HG02610 (cell line): ENCODE measurements around the gene KRTAP10-7.
"Not testable (repeated sequence)": the region's sequence is repeated elsewhere in the genome, so short reads cannot be mapped to it uniquely, and the experiment has no call there.

ENCODE experiments used
- ATAC-seq: cut with Tn5 transposase; IDR thresholded peaks from one replicate; pipeline ENCODE4 v1.9.1; 2021; ENCODE audit warnings: mild to moderate bottlenecking, moderate library complexity; ENCODE audit not compliant: unreplicated experiment

KRTAP10-7 gene

DNA sequence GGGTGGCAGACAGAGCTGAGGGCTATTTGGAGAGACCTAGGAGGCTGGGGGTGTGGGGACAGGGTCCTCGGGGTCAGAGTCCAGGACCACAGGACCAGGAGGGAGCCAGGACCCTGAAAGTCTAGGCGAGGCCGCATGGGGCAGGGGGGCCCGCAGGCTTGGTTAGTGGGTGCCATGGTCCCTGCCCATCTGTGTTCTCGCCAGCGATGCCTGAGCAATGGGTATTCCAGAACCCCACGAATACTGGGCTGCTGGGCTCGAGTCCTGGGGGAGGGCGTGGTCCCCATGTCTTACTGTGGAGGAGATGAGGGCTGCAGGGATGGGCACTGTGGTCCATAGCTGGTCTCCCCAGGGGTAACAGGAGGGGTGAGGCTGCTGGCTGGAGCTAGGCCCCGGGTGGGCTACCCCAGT lies 10.1 kb upstream of the KRTAP10-7 start:
- no peak for ATAC-seq

DNA sequence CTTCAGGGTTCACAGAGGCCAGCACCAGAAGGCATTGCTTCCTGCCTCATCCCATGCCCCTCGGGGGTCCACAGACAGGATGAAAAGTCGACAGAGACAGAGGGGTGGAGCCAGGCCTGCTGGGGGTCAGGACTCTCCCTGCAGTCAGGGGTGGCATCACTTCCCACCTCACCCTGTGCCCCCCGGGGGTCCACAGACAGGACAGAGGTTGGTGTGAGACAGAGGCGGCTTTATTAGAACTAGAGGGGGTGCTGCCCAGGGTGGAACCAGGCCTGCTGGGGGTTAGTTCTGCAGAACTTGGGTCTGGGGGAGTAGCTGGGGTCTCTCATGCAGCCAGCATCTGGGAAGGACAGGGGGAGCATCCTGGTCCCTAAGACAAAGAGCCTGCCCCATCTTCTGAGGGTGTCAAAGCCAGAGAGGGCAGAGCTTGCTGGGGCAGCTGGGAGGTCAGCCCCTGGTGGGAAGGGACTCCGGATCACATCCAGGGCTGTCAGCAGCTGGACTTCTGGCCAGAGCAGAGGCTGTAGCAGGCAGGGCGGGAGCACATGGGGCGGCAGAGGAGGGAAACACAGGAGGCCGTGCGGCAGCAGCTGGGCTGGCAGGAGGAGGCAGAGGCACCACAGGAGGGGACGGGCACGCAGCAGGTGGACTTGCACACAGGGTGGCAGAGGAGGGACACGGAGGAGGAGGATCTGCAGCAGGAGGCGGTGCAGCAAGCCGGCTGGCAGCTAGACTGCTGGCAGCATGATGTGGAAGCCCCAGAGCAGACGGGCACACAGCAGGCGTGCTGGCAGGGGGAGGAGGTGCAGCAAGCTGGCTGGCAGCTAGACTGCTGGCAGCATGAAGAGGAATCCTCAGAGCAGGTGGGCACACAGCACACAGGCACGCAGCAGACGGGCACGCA lies 9.2 kb upstream of the KRTAP10-7 start:
- not testable (repeated sequence) for ATAC-seq

DNA sequence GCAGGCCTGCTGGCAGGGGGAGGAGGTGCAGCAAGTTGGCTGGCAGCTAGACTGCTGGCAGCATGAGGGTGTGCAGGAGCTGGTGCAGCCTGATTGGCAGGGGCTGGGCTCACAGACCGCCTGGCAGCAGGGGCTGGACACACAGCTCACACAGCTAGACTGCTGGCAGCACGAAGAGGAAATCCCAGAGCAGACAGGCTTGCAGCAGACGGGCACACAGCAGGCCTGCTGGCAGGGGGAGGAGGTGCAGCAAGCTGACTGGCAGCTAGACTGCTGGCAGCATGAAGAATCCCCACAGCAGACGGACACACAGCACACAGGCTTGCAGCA lies 8.6 kb upstream of the KRTAP10-7 start:
- ATAC-seq = not testable (repeated sequence)

DNA sequence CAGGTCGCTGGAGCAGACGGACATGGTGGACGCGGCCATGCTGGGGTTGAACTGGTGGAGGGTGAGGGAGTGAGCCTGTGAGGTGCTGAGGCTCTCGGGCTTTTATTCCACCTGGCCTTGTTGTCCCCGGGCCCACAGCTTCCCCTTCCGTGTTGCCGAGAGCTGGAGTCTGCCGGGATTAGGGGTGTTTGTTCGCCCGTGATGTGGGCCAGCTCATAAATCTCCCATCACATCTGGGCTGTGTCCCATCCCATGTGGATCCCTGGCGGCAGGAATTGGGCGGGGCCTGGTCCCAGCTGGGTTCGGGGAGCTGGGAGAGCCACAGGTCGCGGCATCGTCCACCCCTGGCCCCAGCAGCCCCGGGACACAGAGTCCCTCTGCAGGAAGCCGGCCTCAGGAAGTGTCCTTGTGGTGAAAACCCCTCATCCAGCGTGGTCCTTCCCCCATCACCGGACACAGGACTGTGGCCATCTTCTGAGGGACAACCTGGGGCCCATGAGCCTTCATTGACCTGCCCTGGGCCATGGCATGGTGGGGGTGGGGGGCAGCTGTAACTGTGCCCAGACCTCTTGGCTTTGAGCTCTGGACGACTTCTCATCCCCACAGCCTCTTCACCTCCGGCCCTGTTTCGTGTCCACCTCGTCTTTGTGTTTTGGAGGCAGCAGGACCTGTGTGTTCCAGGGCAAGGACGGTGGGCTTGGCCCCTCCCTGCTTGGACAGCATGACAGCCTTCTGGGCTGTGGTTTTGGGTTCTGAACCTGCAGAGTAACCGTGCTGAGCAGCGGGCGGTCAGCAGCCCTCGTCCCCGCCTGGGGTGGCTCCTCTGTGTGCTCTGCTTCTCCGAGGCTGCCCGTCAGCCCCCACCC lies 7.7 kb upstream of the KRTAP10-7 start, which contains the start of gene KRTAP10-6:
Gene KRTAP10-6, minus strand, starts transcription at position 60 of the 866 bp plus-strand sequence. Its CDS starts 21 bp downstream, at position 39.
- no peak for ATAC-seq

DNA sequence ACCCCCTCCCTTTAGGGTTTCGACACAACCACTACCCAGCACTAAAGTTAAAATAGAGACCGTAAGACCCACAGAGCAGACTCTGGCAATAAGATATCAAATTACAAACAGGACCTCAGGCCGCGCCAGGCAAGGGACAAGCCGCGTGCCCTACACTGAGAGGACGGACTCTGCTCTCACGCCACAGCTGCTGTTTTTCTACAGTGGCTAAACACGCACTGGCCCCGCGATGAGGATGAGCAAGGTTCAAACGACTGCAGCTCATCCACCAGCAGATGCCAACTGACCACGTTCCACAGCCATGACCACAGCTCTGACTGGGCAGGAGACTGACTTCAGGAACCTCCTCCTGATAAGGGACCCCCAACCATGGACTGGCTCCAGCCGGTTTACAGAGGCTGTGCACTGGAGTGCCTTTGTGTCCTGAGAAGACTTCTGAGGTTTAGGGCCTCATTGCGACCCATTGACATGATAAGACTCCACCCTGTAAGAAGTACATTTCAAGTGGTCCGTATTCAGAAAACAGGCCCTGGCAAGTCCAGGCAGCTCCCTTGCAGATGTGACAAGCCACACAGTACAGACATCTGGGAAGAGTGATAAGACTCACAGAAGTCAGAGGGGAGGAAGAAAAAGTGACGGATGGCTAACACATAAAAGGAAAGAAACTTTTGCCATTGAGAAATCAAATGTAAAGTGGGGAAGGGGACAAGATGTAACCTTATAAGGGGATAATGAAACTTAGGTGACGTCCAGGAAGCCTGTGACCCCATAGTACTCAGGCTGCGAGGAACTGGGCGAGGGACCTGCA lies 6.6 kb upstream of the KRTAP10-7 start:
- no peak for ATAC-seq

DNA sequence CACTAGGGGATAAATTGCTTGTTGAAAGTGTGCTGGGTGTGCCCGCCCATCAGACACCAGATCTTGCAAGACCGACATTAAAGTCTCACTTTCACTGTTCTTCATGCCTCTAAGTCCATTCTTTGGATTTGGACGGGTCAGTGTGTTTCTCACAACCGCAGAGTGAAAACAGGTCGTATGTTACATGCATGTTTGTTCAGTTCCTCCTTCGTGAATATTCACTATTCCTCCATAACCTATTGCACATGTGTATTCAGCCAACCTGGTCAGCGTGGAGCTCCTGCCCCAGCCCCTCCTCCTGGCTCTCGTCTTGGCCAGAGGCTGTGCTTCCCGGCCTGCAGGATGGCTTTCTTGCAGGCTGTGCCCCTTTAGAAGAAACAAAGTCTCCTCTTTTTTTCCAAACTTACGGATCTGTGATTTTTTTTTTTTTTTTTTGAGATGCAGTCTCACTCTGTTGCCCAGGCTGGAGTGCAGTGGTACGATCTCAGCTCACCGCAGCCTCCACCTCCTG lies 5.9 kb upstream of the KRTAP10-7 start:
- ATAC-seq = no peak

DNA sequence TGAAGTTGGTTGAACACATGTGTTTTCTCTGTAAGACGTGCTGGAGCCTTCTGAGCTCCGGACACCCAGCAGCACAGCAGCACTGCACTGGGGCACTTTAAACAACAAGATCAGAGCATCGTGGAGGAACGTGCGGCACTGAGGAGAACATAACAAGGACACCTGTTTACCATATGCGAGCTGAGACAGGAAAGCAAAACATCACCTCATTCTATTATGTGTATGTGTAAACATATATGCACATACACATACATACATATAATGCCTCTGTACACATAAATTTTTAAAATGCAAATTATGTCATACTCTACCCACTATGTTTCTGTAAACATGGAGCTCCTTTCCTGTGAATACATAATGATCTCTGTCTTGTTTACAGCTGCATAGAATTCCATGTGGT lies 4.9 kb upstream of the KRTAP10-7 start:
- ATAC-seq = no peak

DNA sequence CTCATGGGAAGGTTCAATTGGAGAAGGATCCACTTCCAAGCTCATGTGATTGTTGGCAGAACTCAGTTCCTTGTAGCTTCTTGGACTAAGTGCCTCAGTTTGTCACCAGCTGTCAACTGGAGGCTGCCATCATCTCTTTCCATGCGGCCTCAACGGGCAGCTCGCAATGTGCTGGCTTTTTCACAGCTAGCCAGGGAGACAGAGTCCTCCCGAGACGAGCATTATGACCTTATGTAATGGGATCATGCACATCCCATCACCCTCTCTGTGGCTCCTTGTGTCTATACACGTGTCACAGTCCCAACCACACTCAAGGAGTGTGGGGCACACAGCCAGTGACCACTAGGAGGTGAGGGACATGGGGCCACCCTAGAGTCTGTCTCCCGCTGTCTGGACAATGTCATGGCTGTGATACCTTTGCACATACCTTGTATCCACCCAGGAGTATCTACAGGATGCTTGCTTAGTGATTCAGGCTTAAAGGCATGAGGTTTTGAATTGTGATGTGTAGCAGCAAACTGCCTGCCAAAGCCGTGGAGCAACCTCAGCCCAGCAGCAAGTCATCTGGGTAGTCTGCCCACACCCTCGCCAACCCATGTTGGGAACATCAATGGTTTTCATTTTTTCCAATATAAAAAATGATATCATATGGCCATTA lies 4.2 kb upstream of the KRTAP10-7 start:
- no peak for ATAC-seq

DNA sequence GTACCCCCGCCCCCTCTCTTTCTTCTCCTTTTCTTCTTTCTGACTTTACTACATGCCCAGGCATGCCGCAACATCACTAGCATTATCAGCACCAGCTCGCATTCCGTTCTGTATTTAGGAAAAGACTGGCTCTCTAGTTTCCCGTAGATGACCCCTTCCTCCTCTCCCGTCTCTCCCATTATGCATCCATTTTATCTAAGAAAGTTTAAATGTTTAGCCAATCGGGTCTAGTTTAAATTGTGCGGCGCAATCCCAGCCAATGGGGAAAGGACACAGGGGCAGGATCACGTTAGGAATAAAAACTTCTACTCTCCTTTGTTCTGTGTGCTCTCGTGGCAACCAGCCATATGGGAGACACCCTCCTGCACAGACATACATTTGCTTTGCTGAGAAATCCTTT lies 2.3 kb upstream of the KRTAP10-7 start:
- no peak for ATAC-seq

DNA sequence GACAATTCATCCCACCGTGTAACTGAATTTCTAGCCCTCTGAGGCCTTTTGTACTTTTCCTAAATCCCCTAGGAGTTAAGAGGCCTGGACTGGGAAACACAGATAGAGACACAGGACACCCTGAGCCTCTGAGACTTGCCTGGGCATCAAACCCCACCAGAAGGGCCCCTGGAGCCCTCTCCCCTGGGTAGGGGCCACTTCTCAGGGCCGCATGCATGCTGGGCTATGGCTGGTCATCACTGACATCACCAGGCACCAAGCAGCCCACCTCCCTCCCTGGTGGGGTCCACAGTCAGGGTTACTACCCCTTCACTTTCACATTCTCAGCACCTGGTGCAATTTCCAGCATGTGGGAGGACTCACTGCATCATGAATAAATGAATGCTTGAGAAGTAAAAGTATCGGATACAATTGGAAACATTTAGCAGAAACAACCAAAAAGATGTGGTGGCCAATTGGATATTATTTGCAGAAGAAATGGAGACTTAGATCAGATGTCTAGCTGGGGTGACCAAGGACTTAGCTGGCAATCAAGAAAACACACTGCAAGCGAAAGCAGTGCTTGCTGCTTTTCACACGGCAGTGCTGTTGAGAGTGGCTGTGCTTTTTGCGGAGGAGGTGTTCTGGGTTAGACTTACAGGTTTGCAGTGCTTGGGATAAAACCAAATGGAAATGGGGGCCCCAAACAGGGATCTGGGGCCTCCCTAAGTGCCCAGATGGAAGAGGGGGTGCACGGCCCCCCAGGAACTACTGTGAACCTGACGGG lies 950 bp upstream of the KRTAP10-7 start:
- no peak for ATAC-seq

DNA sequence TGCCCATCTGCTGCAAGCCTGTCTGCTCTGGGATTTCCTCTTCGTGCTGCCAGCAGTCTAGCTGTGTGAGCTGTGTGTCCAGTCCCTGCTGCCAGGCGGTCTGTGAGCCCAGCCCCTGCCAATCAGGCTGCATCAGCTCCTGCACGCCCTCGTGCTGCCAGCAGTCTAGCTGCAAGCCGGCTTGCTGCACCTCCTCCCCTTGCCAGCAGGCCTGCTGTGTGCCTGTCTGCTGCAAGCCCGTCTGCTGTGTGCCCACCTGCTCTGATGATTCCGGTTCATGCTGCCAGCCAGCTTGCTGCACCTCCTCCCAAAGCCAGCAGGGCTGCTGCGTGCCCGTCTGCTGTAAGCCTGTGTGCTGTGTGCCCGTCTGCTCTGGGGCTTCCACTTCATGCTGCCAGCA lies 694 bp downstream of the KRTAP10-7 start:
- not testable (repeated sequence) for ATAC-seq

DNA sequence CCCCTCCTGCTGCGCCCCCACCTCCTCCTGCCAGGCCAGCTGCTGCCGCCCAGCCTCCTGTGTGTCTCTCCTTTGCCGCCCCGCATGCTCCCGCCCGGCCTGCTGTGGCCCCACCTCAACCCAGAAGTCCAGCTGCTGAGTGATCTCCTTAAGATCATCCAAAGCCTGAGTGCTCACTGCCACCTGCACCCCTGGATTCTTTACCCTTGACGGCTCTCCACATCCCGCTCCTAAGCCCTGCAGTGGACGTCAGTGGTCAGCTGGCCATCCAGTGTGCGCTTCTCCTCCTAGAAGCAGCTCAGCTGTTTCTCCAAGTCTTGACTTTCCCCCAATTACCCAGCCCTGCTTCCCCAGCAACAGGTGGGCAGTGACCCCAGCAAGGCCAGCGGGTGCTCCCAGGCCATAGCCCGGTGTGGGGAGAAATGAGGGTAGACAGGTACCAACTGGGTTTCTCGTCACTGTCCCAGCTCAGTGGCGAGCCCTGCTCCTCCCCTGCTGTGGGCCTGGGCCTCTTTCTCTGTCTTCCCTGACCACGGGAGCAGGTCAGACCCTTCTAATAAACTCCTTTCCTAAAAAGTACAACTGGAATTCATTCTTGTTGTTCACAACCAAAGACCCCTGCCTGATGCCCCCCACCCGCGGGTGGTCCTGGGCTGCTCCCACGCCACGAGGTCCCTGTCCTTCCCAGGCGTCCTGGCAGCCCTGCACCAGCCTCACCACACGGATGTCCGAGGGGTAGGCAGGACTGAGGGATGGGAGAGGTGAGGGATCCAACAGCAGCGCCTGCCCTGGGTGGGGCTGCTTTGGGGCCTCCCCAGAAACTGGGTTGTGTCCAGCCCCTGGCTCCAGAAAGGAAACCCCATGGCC lies 1.4 kb downstream of the KRTAP10-7 start:
- ATAC-seq = no peak

DNA sequence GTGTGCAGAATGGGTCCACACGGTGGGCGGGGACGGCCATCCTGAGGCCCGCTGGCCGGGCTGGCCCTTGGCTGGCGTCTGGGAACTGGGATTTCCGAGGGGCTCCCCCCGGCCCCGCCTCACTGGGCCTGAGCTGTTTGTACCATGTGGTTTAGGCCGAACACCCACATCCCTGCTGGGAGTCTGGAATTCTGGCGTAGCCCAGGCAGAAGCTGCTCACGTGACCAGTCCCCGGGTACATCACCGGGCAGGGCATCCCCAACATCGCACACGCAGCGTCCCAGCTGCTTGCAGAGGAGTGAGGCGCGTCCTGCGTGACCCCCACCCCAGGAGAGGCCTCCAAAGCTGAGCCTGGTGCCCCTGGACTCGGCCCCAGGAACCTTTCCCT lies 2.1 kb downstream of the KRTAP10-7 start:
- ATAC-seq = no peak

DNA sequence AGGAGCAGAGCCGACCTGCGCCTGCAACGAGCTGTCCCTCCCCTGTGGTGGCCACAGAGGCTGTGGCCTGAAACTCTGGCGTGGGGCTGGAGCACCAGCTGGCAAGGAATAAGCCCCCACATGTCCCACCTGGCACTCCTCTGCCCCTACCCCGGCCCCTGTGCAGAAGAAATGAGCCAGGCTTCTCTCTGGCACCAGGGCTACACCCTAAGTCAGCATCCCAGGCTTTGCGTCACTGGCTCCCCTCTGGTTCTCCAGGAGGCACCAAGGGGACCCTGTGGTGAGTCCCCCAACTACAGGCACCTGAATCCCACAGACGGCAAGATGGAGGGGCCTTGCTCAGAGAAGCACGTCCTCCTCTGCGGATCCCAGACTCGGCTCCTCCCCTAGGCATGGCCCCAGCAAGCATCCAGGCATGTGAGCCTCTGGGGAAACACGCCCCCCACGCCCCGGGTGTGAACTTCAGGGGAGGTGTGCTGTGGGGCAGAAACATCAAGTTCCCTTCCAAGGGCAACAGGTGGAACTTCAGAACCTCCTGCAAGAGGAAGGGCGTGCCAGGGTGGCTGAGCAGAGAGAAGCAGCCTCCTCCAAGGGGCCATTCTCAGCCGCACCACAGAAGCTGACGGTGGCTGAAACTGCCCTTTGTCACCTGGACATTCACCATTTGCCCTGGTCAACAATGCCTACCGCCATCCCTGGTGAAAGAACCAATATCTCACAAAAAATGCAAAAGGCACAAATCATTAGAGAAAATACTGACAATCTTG lies 2.9 kb downstream of the KRTAP10-7 start:
- ATAC-seq = no peak

DNA sequence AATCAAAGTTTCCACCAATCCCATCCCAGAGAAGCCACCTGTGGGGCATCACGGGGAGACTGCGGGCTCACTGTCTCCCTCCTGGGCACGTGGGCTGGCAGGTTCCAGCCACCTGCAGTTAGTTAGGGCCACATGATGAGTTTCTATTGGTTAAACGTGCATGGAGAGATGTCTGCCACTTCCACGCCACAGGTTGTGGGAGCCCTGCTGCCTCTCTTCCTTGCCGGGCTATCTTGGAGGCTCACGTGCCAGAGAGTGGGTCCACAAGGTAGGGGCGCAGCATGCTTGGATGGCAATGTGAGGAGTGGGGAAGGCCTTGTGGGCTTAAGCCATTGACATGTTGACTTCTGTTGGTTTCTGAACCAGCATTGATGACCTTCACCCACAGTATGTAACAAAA lies 3.5 kb downstream of the KRTAP10-7 start:
- no peak for ATAC-seq

DNA sequence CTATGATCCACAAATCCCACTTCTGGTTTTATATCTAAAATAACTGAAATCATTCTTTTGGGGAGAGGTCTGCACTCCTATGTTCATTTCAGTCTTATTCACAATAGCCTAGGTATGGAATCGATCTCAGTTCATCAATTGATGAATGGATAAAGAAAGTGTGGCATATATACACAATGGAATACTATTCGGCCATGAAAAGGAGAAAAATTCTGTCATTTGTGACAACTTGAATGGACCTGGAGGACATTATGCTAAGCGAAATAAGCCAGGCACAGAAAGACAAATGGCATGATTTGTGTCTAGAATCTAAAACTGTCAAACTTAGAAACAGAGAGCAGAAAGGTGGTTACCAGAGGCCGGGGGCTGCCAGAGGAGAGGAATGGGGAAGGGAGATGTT lies 6.1 kb downstream of the KRTAP10-7 start:
- ATAC-seq = no peak

DNA sequence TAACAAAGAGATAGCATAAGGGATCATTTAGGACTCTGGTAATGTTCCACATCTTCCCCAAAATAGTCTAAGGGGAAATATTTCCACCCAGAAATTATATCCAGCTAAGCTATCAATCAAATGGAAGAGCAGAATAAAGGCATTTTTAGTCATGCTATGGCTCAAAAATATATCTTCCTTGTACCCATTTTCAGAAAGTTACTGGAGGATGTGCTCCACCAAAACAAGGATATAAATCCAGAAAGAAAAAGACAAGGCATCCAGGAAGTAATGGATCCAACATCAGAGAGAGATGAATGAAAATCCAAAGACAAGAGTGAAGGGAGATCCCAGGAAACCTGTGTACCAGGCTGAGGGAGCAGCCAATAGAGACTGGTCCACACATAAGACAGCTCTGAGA lies 8.8 kb downstream of the KRTAP10-7 start:
- no peak for ATAC-seq
